Mammary epithelial cell (primary cell): ENCODE data around the gene ZNF117.

Source experiments
- CTCF ChIP-seq, 2 donors: IDR thresholded peaks in 1 of 2; conservative IDR thresholded peaks in 1 of 2; 2 replicates each; pipeline ENCODE4 v1.5.1; 2011 to 2012; ENCODE audit warnings: inconsistent platforms in 2 of 2, low read length in 2 of 2, mild to moderate bottlenecking in 2 of 2, control low read depth in 1 of 2, low read depth in 1 of 2; ENCODE audit not compliant: insufficient read depth in 1 of 2; ENCODE audit errors: extremely low read depth in 1 of 2
- EZH2 ChIP-seq: IDR thresholded peaks from 2 replicates; pipeline ENCODE4 v1.6.1; 2012; ENCODE audit warnings: low read length, inconsistent platforms, borderline replicate concordance

GRCh38 chr7:64951250-64951848 is 39.5 kb downstream of the ZNF117 start:
- TF ChIP-seq CTCF (conservative IDR thresholded peaks at IDR 0.05 in 1 of 2, IDR thresholded peaks at IDR 0.05 in 1 of 2; ENCODE audit: extremely low read depth in 1 of 2, insufficient read depth in 1 of 2, low read depth in 1 of 2, low read length in 2 of 2), result peak; percentile 69 to 78
- TF ChIP-seq EZH2, result no peak
